PC-3 (cell line): ENCODE measurements around the gene PLRG1. TPM values are rescaled to one million over a fixed set of nuclear protein-coding genes. Genes with fewer than 3 reads are reported as not detected.
A peak's percentile ranks its signal among the peaks of the same experiment; 100 is the strongest.

ENCODE experiments used
- ATAC-seq: fragments of 200-7000 bp; cut with Tn5 transposase; 2 replicates; pipeline ENCODE4 v1.9.1; 2020; ENCODE audit warnings: mild to moderate bottlenecking, moderate library complexity
- BruUV-seq: library from RNA; stranded (reverse); fragments of 400-500 nt; replicated peaks from 2 replicates; lab custom pipeline; 2021; lab: Mats Ljungman, UMichigan
- CTCF ChIA-PET: fragments of 300-600 bp; sonication (Branson Sonifier 250); formaldehyde crosslinking; loops from one replicate; lab custom pipeline; 2022; ENCODE audit warnings: antibody characterized with exemption; lab: Charles Lee
- POLR2A ChIA-PET: fragments of 300-600 bp; sonication (Branson Sonifier 250); formaldehyde crosslinking; loops from one replicate; lab custom pipeline; 2022; ENCODE audit warnings: antibody characterized with exemption; ENCODE audit not compliant: unreplicated experiment; lab: Charles Lee
- DNase-seq: peaks from one replicate; pipeline ENCODE4 v3.0.0-alpha.2; 2015
- H2AFZ ChIP-seq: fragments of 300-600 bp; sonication (generic); 2 replicates; pipeline ENCODE4 v1.6.0; 2016; ENCODE audit warnings: antibody characterized with exemption, low read length
- H3F3A ChIP-seq: fragments of 300-600 bp; sonication (generic); one replicate; pipeline ENCODE4 v1.6.0; 2017; ENCODE audit warnings: antibody characterized with exemption, low read length, control low read depth, mild to moderate bottlenecking; ENCODE audit not compliant: unreplicated experiment
- H3K27ac ChIP-seq: fragments of 300-600 bp; sonication (generic); 2 replicates; pipeline ENCODE4 v1.5.1; 2016; ENCODE audit warnings: mild to moderate bottlenecking, low read length
- H3K27me3 ChIP-seq: fragments of 300-600 bp; sonication (generic); 2 replicates; pipeline ENCODE4 v1.6.1; 2016; ENCODE audit warnings: low read length, mixed read lengths
- H3K36me3 ChIP-seq: fragments of 300-600 bp; sonication (generic); 2 replicates; pipeline ENCODE4 v1.6.1; 2016; ENCODE audit warnings: low read depth, mixed run types, low read length, mixed read lengths
- H3K4me1 ChIP-seq: fragments of 300-600 bp; sonication (generic); 2 replicates; pipeline ENCODE4 v1.5.1; 2016; ENCODE audit warnings: low read length; ENCODE audit not compliant: insufficient read depth
- H3K4me2 ChIP-seq: fragments of 300-600 bp; sonication (generic); 2 replicates; pipeline ENCODE4 v1.6.0; 2016; ENCODE audit warnings: low read length
- H3K4me3 ChIP-seq: fragments of 300-600 bp; sonication (generic); 2 replicates; pipeline ENCODE4 v1.5.1; 2016; ENCODE audit warnings: mild to moderate bottlenecking, low read length, mixed read lengths
- H3K79me2 ChIP-seq: fragments of 300-600 bp; sonication (generic); 2 replicates; pipeline ENCODE4 v1.6.1; 2017; ENCODE audit warnings: low read length, mixed read lengths
- H3K9ac ChIP-seq: fragments of 300-600 bp; sonication (generic); 2 replicates; pipeline ENCODE4 v1.6.0; 2016; ENCODE audit warnings: mild to moderate bottlenecking, low read length
- H3K9me2 ChIP-seq: fragments of 300-600 bp; sonication (generic); replicated peaks from 2 replicates; pipeline ENCODE4 v1.6.1; 2016; ENCODE audit warnings: mixed run types, low read length, mixed read lengths
- H3K9me3 ChIP-seq: fragments of 300-600 bp; sonication (generic); 2 replicates; pipeline ENCODE4 v1.6.1; 2016; ENCODE audit warnings: low read length, mixed read lengths
- H4K20me1 ChIP-seq: fragments of 300-600 bp; sonication (generic); 2 replicates; pipeline ENCODE4 v1.6.1; 2016; ENCODE audit warnings: low read length, mixed read lengths
- EZH2 ChIP-seq: fragments of 300-600 bp; sonication (generic); IDR thresholded peaks from one replicate; pipeline ENCODE4 v1.6.1; 2017; ENCODE audit warnings: antibody characterized with exemption, mild to moderate bottlenecking, low read length; ENCODE audit not compliant: unreplicated experiment
- EZH2phosphoT487 ChIP-seq: fragments of 300-600 bp; sonication (generic); IDR thresholded peaks from 2 replicates; pipeline ENCODE4 v1.6.1; 2018; ENCODE audit warnings: mild to moderate bottlenecking, antibody characterized with exemption, low read length, borderline replicate concordance
- intact Hi-C: fragments of 100-400 bp; cut with micrococcal nuclease; formaldehyde crosslinking; loops from 2 replicates; pipeline ENCODE4 v1.9.0; 2023
- total RNA-seq: library from RNA; depleted of rRNA; stranded (reverse); fragments of >200 nt; gene quantifications from 2 replicates; pipeline ENCODE4 v1.2.3, GENCODE V29; 2014
- TF ChIP-seq, protein P1 (sequence below): fragments of 300-600 bp; sonication (generic); conservative IDR thresholded peaks from 2 replicates; pipeline ENCODE4 v1.5.1; 2017; ENCODE audit warnings: antibody characterized with exemption, low read depth, mild to moderate bottlenecking, low read length

Gene PLRG1
- total RNA-seq, 1 experiment from 2014 or later: 51.7 TPM

DNA sequence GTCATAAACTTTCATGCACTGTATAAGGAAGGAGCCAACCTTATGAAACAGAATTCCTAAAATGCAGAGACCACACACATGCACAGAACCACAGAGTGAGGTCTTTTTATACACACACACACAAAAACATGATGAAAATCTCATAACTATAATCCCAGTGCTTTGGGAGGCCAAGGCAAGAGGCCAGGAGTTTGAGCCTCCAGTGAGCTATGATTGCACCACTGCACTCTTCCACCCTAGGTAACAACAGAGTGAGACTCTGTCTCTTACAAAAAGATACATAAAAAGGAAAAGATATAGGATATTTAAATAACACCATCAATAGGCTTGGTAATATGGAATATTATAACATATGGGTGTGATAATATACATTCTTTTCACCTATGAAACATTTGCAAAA, 29.7 kb upstream of the PLRG1 start:
- Histone ChIP-seq H3K4me2 (no peak overlapping the region), H3K9ac (no peak overlapping the region), H2AFZ (no peak overlapping the region), H3K27me3 (no peaks in the 10 kb centered on the region), H3K79me2 (no peaks in the 10 kb centered on the region), H3K9me2 (no peaks in the 10 kb centered on the region), H3K4me1 (no peaks in the 10 kb centered on the region), H3K27ac (no peak overlapping the region), H3K36me3 (no peaks in the 10 kb centered on the region), H3K9me3 (no peaks in the 10 kb centered on the region), H4K20me1 (no peaks in the 10 kb centered on the region), H3K4me3 (no peak overlapping the region), H3F3A (no peaks in the 10 kb centered on the region)
- ATAC-seq (no peak), DNase-seq (no peak)
- ChIA-PET POLR2A (no interaction called here), CTCF (no interaction called here)
- intact Hi-C loops: no loop called here
- TF ChIP-seq EZH2phosphoT487 (no peak), EZH2 (no peak)
- TF ChIP-seq, protein P1, sequence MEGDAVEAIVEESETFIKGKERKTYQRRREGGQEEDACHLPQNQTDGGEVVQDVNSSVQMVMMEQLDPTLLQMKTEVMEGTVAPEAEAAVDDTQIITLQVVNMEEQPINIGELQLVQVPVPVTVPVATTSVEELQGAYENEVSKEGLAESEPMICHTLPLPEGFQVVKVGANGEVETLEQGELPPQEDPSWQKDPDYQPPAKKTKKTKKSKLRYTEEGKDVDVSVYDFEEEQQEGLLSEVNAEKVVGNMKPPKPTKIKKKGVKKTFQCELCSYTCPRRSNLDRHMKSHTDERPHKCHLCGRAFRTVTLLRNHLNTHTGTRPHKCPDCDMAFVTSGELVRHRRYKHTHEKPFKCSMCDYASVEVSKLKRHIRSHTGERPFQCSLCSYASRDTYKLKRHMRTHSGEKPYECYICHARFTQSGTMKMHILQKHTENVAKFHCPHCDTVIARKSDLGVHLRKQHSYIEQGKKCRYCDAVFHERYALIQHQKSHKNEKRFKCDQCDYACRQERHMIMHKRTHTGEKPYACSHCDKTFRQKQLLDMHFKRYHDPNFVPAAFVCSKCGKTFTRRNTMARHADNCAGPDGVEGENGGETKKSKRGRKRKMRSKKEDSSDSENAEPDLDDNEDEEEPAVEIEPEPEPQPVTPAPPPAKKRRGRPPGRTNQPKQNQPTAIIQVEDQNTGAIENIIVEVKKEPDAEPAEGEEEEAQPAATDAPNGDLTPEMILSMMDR: no peak
- no TSS peak for BruUV-seq

DNA sequence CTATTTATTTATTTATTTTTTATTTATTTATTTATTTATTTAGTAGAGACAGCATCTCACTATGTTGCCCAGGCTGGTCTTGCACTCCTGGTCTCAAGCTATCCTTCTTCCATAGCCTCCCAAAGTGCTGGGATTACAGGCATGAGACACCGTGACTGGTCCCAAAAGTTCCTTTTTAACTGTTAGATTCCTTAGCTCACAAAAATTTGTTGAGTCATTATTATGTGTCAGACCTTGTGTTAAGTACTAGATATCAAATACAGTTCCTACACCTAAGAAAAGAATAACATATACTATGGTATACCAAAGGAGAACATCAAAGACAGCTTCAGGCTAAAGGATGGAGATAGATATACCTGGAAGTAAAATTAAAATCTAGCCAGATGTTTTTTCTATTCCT, 28.7 kb upstream of the PLRG1 start:
- ATAC-seq (no peak), DNase-seq (peak; percentile 45)
- Histone ChIP-seq H3K79me2 (no peaks in the 10 kb centered on the region), H3K9ac (no peak overlapping the region), H4K20me1 (no peaks in the 10 kb centered on the region), H3K4me1 (no peaks in the 10 kb centered on the region), H3K4me2 (no peak overlapping the region), H3K36me3 (no peaks in the 10 kb centered on the region), H3K9me3 (no peaks in the 10 kb centered on the region), H3F3A (no peaks in the 10 kb centered on the region), H3K27ac (no peak overlapping the region), H2AFZ (no peak overlapping the region), H3K9me2 (no peaks in the 10 kb centered on the region), H3K4me3 (no peak overlapping the region), H3K27me3 (no peaks in the 10 kb centered on the region)
- ChIA-PET CTCF (no interaction called here), POLR2A (no interaction called here)
- TF ChIP-seq EZH2phosphoT487: no peak
- intact Hi-C loops: no loop called here
- no TSS peak for BruUV-seq

DNA sequence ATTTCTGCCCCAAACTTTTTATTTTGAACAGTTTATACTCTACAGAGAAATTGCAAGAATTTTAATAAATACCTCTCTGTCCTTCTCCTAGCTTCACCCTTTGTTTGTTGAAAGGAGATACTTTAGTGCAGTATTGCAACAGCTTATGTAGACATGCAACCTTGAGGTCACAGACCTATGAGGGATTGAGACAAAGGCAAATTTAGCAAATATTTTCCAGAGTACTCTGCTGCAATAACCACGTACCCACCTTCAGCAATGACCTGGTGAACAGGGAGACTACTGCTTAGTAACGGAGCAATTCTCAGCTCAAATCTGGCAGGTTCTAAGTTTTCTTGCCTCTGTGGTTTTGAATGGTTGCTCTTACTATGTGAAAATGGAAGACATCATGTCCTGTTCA, 27.1 kb upstream of the PLRG1 start:
- Histone ChIP-seq H3K9ac (no peak overlapping the region), H3K4me1 (no peaks in the 10 kb centered on the region), H3K27me3 (no peaks in the 10 kb centered on the region), H3K9me3 (no peaks in the 10 kb centered on the region), H3K27ac (no peak overlapping the region), H3K9me2 (no peaks in the 10 kb centered on the region), H2AFZ (no peak overlapping the region), H3F3A (no peaks in the 10 kb centered on the region), H3K79me2 (no peaks in the 10 kb centered on the region), H4K20me1 (no peaks in the 10 kb centered on the region), H3K4me2 (no peak overlapping the region), H3K4me3 (no peak overlapping the region), H3K36me3 (no peaks in the 10 kb centered on the region)
- ChIA-PET CTCF (no interaction called here), POLR2A (no interaction called here)
- TF ChIP-seq EZH2 (no peak), EZH2phosphoT487 (no peak)
- TF ChIP-seq, protein P1: no peak
- intact Hi-C loops: no loop called here
- no TSS peak for BruUV-seq
- ATAC-seq (no peak), DNase-seq (no peak)
